NCI-H187 treated with DMSO at 0.1 percent for 48 hours (cell line): ENCODE data around the gene TMEM269.
A peak's percentile ranks its signal among the peaks of the same experiment; 100 is the strongest.

ENCODE experiments used
- DNase-seq: peaks from one replicate; lab custom pipeline; 2025; lab: John Stamatoyannopoulos, UW

Gene TMEM269

GRCh38 chr1:42824481-42825035, 39.8 kb downstream of the TMEM269 start:
- no peak for DNase-seq

DNA sequence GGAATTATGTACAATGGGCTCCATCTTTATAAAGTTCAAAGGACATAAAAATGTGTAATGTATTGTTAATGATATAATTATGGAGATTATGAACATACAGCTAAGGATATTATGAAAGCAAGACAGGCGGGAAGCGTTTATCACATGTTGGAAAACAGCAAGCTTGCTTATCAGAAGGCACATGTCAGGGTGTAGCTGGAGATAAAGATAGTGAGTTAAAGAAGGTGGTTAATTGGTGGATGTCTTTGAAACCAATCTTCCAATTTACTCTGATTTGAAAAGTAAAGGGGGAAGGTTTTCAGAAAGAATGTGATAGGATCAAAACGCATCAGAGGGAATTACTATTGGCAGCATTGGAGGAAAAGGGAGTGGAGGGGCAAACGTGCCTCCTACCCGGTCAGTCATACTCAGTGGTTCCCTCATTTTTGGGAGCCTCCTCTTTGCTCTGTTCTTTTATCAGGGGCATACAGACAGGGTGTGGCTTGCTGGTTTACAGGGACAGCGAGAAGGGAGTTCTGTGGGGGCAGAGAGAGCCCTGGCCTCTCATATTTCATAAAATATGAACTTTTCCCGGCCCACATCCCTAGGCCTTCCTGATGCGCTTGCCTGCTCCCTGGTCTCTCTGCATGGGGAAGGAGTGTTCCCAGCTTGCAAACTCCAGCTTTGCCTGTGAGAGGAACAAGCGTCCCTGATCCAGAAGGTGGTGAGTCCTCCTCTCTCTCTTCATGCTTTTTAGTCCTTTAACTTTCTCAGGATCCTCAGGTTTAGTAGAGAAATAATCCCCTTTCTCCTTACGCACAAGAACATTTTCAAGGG, 40.5 kb downstream of the TMEM269 start:
- no peak for DNase-seq

GRCh38 chr1:42830631-42831030, 45.8 kb downstream of the TMEM269 start:
- no peak for DNase-seq

DNA sequence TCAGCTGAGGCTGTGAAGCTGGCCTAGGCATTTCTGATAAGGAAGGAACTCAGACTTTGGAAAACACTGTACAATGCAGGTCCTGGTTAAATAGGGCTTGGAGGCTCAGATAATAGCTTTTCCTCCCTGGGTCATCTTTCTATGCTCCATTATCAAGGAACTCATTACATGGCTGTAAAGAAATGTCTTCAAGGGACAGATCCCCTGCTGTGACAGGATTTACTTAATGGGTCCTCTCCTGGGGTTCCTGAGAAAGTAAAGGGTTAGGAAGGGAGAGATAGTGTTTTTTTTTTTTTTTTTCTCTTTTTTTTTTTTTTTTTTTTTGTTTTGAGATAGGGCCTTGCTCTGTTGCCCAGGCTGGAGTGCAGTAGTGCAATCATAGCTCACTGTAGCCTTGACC, 46.5 kb downstream of the TMEM269 start:
- no peak for DNase-seq

DNA sequence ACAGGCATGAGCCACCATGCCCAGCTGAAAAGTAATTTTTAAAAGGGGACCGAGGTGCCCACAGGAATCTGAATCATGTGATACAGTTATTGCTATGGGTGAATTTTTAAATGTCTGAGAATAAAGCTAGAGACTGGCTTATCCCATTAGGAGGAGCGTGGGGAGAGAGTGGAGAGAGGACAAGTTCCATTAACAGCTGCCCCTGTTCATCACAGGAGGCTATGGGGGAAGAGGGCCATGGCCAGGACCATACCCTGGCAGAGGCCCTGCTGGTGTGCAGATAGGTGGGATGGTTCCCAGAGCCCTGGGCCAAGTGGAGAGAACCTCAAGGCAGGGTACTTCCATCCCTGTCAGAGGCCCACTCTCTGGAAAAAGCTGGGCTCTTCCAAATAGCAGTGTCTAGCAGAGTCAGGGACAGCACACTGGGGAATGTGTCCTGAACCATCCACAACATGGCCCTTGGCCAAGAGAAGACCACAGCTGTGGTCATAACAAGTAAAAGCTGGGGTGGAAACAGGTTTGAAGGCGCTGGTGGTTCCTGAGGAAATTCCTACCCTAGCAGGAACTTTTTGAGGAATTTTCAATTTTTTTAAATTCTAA, 48.0 kb downstream of the TMEM269 start:
- no peak for DNase-seq

GRCh38 chr1:42833981-42834380, 49.2 kb downstream of the TMEM269 start:
- DNase-seq: no peak

DNA sequence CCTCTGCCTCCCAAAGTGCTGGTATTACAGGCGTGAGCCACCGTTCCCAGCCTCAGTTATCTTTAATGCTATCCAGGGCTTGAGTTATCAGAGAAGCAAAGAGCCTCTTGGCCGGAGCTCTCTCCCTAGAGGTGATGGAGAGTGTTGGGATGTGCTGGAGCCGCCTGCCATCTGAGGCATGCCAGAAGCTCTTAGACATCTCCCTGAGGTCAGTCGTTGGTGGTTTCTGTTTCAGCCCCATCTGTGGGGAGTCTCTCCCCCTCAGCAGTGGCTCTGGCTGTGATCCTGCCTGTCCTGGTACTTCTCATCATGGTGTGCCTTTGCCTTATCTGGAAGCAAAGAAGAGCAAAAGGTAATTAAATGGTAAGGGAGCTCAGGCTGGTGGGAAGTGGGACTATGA, 50.0 kb downstream of the TMEM269 start:
- DNase-seq: no peak

GRCh38 chr1:42835422-42835821, 50.6 kb downstream of the TMEM269 start:
- DNase-seq: no peak

- no peak for DNase-seq
Measured at GRCh38 chr1:42837709-42838108, 52.9 kb downstream of the TMEM269 start.

DNA sequence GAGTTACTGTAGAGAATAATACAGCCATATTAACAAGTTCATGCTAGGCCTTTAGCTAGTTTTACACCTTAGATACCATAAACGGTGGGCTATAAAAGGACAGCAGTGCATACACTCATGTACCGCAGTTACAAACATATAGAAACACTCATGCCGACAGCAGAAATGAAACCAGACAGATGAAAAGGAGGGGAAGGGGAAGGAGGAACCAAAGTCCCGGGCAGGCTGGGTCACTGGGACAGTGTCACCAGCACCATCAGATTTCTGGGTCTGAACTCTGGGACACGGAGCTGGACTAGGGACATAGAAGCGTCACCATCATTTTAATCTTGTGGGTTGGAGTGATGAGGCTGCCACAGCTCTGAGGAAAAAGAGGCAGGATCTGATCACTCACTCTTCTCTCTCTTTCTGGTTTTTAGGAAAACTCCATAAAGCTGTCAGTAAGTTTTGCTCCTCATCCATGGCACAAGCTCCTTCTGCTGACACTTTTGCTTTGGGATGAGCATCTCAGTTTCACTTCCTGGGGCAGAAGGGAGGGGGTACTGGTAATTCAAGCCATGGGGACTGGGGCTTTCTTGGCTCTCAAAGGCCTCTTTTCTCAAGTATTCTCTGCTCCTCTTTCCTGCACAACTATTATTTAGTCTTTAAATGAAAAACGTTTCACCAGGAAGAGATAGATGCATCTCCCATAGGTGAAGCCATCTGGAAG, 53.8 kb downstream of the TMEM269 start:
- DNase-seq: no peak

- DNase-seq: no peak
Measured at GRCh38 chr1:42841010-42841409, 56.2 kb downstream of the TMEM269 start.

DNA sequence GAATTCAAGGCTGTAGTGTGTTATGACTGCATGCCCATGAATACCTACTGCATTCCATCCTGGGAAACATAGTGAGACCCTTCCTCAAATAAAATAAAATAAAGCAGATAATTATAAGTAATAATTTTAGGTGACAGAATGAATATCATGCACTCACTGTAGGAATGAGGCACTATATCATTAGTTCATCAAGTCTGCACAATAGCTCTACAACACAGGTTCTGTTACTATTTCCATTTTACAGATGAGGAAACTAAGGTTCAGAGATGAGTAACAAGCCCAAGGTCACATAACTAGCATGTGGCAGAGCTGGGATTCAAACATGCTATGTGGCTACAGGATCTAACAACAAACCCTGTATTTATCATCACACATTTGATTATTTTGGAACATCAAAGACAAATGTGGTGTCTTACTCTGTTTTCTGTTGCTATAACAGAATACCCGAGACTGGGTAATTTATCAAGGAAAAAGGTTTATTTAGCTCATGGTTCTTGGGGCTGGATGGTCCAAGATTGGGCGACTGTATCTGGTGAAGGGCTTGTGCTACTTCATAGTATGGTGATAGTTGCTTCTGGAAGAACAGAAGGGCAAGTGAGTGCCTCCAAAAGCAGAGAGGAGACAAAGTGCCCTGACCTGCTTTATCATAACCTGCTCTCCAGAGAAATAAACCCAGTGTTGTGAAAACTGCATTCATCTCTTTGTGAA, 56.8 kb downstream of the TMEM269 start:
- no peak for DNase-seq

GRCh38 chr1:42844592-42845140, 59.9 kb downstream of the TMEM269 start:
- no peak for DNase-seq

GRCh38 chr1:42845193-42845592, 60.4 kb downstream of the TMEM269 start:
- DNase-seq: no peak

DNA sequence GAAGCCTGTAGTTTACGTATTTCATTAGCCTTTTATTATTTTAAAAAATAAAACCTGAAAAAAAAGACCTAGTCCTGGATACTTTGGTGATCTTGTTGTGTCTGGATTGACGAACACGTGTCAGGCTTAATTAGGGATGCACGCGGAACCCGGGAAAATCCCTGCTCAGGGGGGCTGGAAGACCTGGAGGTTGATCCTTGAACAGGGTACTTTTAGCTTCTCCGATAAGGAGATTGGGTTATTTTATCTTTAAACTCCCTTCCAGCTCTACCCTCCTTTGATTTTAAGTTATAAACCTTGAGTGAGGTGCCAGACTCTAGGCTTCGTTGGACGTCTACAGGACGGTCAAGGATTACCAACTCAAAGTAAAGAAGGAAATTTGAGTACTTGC, 61.1 kb downstream of the TMEM269 start:
- DNase-seq: no peak

DNA sequence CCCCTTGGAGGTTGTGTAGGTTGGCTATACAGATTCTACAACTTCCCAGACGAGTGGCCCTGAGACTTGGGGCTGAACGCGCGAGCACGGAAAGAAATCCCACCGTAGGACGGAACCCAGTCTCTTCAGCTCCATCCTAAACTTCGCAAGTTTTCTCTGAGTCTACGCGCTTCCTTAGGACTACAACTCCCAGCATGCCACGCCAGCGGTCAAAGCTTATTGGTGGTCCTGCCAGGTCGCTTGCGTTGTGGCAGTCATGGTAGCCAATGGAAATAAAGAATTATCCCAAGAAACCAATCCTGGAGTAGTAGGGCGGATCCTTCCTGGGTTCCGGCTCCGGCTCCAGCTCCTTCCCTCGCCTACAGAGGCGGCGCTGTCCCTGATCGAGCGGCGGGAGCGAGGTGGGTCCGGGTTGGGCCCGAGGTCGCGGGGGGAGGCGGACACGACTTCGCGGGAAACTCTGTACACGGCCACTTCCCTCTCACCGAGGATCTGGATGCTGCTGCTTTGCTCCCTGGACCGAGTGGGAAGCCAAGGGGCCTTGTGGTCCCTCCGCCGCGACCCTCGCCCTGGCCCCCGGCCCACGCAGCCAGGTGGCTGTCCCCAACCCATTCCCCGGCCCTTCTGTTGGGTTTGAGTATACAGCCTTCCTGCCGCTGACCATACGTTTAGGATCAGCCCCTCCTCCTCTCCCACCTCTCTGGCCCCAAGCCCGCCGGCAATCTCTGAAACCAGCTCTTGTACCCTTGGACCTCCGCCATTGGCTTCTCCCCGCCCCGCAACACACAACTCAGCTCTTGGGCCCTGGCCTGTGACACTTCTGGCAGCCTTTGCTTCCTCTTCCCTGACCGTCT, 61.7 kb downstream of the TMEM269 start, which contains the start of gene ZNF691:
ZNF691 (plus strand) TSS at position 357 of the 854 bp plus-strand sequence. CDS start 3,046 bp downstream, outside the sequence.
- peak; percentile 83 for DNase-seq

- DNase-seq: no peak
Measured at GRCh38 chr1:42847111-42847595, 62.4 kb downstream of the TMEM269 start.

- DNase-seq: no peak
Measured at GRCh38 chr1:42847721-42848460, 63.1 kb downstream of the TMEM269 start.

GRCh38 chr1:42848823-42849537, 64.2 kb downstream of the TMEM269 start:
- DNase-seq: no peak
